Endothelial cell (in vitro differentiated cells): ENCODE measurements around the gene SAYSD1. TPM values are rescaled to one million over a fixed set of nuclear protein-coding genes. Genes with fewer than 3 reads are reported as not detected.

ENCODE experiments used
- DNase-seq: peaks from one replicate; pipeline ENCODE4 v3.0.0; 2021; ENCODE audit warnings: low spot score
- H3K27ac Mint-ChIP-seq: one replicate; pipeline ENCODE4 v1.8.0; 2021; ENCODE audit warnings: mixed read lengths, inconsistent platforms; ENCODE audit not compliant: unreplicated experiment
- H3K27me3 Mint-ChIP-seq: one replicate; pipeline ENCODE4 v1.8.0; 2021; ENCODE audit warnings: mild to moderate bottlenecking, moderate library complexity, mixed read lengths, inconsistent platforms; ENCODE audit not compliant: unreplicated experiment
- H3K36me3 Mint-ChIP-seq: one replicate; pipeline ENCODE4 v1.8.0; 2021; ENCODE audit warnings: mild to moderate bottlenecking, low read depth, mixed read lengths, inconsistent platforms; ENCODE audit not compliant: unreplicated experiment
- H3K4me1 Mint-ChIP-seq: one replicate; pipeline ENCODE4 v1.8.0; 2021; ENCODE audit warnings: mild to moderate bottlenecking, mixed read lengths, inconsistent platforms; ENCODE audit not compliant: unreplicated experiment
- H3K4me3 Mint-ChIP-seq: one replicate; pipeline ENCODE4 v1.8.0; 2021; ENCODE audit warnings: mild to moderate bottlenecking, mixed read lengths, inconsistent platforms; ENCODE audit not compliant: unreplicated experiment
- H3K9me3 Mint-ChIP-seq: one replicate; pipeline ENCODE4 v1.8.0; 2021; ENCODE audit warnings: mixed read lengths, inconsistent platforms; ENCODE audit not compliant: unreplicated experiment
- total RNA-seq: library from RNA; stranded (reverse); fragmentation: NEBNext Ultra II Directional; extraction: Animal tissue kit (Norgen Biotek cat#: 25700); gene quantifications from one replicate; pipeline ENCODE4 v1.2.1, GENCODE V29; 2021; ENCODE audit not compliant: unreplicated experiment
- TF ChIP-seq, protein P1 (sequence below): fragments of 200-600 bp; sonication (generic); IDR thresholded peaks from one replicate; pipeline ENCODE4 v1.5.0; 2021; ENCODE audit warnings: antibody characterized with exemption; ENCODE audit not compliant: unreplicated experiment

SAYSD1 gene
- total RNA-seq, 1 donor from 2014 or later: 10.8 TPM

GRCh38 chr6:39074486-39074885 lies 40.5 kb downstream of the SAYSD1 start:
- Mint-ChIP-seq H3K9me3 (no peaks in the 10 kb centered on the region), H3K36me3 (peaks cover 23% of the 10 kb centered on the region), H3K4me3 (no peak overlapping the region), H3K4me1 (peaks cover 32% of the 10 kb centered on the region), H3K27me3 (peaks cover 9% of the 10 kb centered on the region), H3K27ac (peak overlapping the region; percentile 41)
- TF ChIP-seq, protein P1, sequence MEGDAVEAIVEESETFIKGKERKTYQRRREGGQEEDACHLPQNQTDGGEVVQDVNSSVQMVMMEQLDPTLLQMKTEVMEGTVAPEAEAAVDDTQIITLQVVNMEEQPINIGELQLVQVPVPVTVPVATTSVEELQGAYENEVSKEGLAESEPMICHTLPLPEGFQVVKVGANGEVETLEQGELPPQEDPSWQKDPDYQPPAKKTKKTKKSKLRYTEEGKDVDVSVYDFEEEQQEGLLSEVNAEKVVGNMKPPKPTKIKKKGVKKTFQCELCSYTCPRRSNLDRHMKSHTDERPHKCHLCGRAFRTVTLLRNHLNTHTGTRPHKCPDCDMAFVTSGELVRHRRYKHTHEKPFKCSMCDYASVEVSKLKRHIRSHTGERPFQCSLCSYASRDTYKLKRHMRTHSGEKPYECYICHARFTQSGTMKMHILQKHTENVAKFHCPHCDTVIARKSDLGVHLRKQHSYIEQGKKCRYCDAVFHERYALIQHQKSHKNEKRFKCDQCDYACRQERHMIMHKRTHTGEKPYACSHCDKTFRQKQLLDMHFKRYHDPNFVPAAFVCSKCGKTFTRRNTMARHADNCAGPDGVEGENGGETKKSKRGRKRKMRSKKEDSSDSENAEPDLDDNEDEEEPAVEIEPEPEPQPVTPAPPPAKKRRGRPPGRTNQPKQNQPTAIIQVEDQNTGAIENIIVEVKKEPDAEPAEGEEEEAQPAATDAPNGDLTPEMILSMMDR: no peak
- DNase-seq: no peak

DNA sequence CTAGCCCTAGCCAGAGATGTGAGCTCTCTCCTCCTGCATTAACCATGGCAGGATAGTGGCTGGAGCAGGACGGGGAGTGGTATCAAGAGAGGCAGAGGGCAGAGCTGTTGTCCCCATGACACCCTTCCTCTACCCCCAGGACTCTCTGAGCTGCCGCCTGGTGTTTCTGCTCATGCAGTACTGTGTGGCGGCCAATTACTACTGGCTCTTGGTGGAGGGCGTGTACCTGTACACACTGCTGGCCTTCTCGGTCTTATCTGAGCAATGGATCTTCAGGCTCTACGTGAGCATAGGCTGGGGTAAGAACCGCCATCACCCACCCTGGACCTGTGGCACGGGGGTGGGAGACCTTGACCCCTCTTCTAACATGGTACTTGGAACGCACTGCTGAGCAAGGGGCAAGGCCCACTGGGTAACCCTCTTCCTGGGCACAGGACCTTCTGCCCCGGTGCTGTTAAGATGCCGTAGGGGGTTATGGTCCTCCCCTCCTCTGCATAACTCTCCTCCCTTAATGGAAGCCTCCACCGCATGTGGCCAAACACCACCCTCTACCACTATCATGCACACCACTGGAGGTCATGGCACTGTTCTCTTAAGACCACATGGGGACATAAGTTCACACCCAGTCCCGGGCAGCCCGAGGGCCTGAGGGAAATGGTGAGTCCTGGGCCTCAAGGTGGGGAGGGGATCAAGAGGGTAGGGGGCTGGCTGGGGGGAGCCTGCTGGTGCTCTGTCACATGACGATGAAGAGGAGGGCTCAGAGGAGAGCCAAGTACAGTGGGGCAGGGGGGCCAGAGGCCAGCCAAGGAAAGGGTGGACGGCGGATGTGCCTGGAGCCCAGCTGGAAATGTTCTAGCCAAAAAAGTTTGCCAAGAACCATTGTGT lies 41.3 kb downstream of the SAYSD1 start:
- H3K4me3 Mint-ChIP-seq: no peak overlapping the region
- no peak for DNase-seq
- H3K36me3 Mint-ChIP-seq: peaks cover 22% of the 10 kb centered on the region
- H3K4me1 Mint-ChIP-seq: peaks cover 32% of the 10 kb centered on the region
- H3K27me3 Mint-ChIP-seq: peaks cover 6% of the 10 kb centered on the region
- TF ChIP-seq, protein P1: no peak
- H3K9me3 Mint-ChIP-seq: no peaks in the 10 kb centered on the region
- H3K27ac Mint-ChIP-seq: peak overlapping the region; percentile 36

DNA sequence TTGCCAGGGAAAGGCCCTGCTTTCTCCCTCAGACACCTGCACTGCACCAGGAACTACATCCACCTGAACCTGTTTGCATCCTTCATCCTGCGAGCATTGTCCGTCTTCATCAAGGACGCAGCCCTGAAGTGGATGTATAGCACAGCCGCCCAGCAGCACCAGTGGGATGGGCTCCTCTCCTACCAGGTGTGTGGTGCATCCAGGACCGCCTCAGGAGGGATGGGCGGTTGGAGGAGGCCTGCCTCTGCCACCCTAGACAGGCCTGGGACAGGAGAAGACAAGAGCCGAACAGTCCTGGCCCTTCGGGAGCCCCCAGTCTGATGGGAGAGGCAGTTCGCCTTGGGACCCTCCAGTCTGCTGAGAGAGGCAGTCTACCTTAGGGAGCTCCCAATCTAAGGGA lies 42.2 kb downstream of the SAYSD1 start:
- H3K27ac Mint-ChIP-seq: no peak overlapping the region
- peaks cover 19% of the 10 kb centered on the region for H3K36me3 Mint-ChIP-seq
- no peak for DNase-seq
- H3K9me3 Mint-ChIP-seq: no peaks in the 10 kb centered on the region
- no peak overlapping the region for H3K4me3 Mint-ChIP-seq
- TF ChIP-seq, protein P1: no peak
- H3K4me1 Mint-ChIP-seq: peaks cover 32% of the 10 kb centered on the region
- H3K27me3 Mint-ChIP-seq: peaks cover 6% of the 10 kb centered on the region

- no peak for DNase-seq
- Mint-ChIP-seq H3K4me1 (peaks cover 8% of the 10 kb centered on the region), H3K4me3 (no peak overlapping the region), H3K27ac (no peak overlapping the region), H3K27me3 (peaks cover 10% of the 10 kb centered on the region), H3K9me3 (no peaks in the 10 kb centered on the region), H3K36me3 (peaks cover 27% of the 10 kb centered on the region)
- TF ChIP-seq, protein P1: no peak
Measured at GRCh38 chr6:39068391-39068790, 46.6 kb downstream of the SAYSD1 start.

- H3K36me3 Mint-ChIP-seq: peaks cover 32% of the 10 kb centered on the region
- no peak overlapping the region for H3K4me3 Mint-ChIP-seq
- no peak for DNase-seq
- H3K27ac Mint-ChIP-seq: no peak overlapping the region
- no peaks in the 10 kb centered on the region for H3K4me1 Mint-ChIP-seq
- H3K27me3 Mint-ChIP-seq: peaks cover 13% of the 10 kb centered on the region
- TF ChIP-seq, protein P1: no peak
- H3K9me3 Mint-ChIP-seq: no peaks in the 10 kb centered on the region
Measured at GRCh38 chr6:39065561-39065960, 49.4 kb downstream of the SAYSD1 start.
